H54 (cell line): ENCODE data around the gene C6orf47.

Source experiments
- DNase-seq: peaks from one replicate; pipeline ENCODE4 v3.0.0; 2011; ENCODE audit warnings: low spot score, mixed read lengths; ENCODE audit not compliant: insufficient read length
- FAIRE-seq: peaks from 3 replicates; lab custom pipeline; 2011; peaks lifted over from hg19 to GRCh38; lab: Jason Lieb, UNC
- POLR2A ChIP-seq: IDR thresholded peaks from 2 replicates; pipeline ENCODE4 v1.6.1; 2011; ENCODE audit warnings: low read depth, mild to moderate bottlenecking, low read length

C6orf47 gene

DNA sequence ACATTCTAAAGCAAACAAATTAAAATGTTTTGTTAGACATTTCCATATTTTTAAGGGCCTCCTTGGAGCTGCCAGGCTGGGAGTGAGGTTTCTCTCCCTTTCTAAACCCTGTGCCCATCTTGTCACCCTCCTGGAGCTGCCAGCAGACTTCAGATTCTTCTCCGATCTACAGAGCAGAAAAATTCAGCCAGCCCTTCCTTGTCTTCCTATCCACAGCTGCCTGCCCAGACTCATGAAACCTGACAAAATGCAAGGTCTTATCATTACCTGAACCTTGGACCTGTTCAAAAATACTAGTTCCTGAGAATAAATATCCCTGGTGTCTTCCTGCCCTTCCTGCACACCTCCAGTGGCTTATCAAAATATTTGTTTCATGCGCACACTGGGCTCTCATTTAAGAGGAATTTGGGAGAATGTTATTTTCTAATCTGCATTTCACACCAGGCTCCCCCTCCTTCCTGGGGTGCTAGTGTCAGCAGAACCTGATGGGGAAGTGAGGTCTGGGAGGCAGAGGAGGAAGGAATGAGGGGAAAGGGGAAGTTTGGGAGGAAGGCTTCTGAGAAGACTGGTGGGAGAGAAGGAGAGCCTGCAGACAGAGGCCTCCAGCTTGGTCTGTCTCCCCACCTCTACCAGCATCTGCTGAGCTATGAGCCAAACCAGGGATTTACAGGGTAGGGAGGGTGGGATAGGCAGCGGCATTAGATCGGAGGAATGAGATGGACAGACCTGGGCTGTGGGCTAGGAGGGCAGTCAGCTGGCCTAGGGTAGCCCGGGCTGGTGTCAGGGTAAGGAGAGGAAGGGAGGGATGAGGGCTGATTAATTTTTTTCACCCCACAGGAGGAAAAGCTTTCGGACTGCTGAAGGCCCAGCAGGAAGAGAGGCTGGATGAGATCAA lies 45.6 kb downstream of the C6orf47 start, which contains the start of gene AIF1:
Gene AIF1 (plus strand): TSS at position 551 of the 895 bp plus-strand sequence. CDS start 96 bp downstream, at position 647.
- no peak for TF ChIP-seq POLR2A
- FAIRE-seq, result no peak
- DNase-seq, result no peak

DNA sequence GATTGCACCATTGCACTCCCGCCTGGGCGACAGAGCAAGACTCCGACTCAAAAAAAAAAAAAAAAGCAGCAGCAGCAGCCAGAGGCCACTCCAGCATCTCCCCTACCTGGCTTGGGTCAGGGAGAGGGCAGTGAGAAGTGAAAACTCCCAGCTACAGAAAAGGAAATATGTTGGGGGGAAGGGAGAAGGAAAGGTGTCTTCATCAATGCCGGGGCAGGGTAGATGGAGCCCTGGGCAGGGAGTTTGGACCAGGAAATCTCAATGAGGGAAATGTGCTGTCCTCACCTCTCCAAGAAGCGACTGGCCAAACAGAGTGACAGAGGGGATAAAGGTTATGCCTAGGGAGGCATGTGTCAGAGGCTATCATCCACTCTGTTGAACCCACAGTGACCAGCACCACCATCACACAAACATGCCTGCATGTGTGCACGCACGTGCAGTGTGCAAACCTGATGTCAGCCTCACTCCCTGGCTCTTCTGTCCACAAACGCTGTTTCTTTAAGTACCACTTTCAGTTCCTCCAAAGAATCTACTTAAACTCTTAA lies 46.4 kb downstream of the C6orf47 start:
- DNase-seq (no peak), FAIRE-seq (no peak)
- TF ChIP-seq POLR2A, result no peak

DNA sequence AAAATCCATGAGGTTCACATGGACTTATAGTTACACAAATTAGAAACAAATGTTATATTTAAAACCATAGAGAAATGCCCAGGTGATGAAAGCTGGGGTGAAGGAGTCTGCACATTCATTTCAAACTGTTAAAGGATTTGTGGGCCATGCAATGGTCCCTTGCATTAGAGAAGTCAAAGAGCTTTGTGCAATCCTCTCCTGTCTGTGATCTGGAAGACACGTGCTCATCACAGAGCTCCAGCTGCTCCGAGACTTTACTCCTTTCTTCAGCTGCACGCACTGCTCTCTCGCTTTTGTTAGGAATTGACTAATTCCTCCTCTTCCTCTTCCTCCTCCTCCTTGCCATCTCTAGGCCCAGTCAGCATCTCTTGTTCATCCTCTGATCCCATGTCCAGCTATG lies 49.6 kb downstream of the C6orf47 start:
- no peak for TF ChIP-seq POLR2A
- no peak for FAIRE-seq

DNA sequence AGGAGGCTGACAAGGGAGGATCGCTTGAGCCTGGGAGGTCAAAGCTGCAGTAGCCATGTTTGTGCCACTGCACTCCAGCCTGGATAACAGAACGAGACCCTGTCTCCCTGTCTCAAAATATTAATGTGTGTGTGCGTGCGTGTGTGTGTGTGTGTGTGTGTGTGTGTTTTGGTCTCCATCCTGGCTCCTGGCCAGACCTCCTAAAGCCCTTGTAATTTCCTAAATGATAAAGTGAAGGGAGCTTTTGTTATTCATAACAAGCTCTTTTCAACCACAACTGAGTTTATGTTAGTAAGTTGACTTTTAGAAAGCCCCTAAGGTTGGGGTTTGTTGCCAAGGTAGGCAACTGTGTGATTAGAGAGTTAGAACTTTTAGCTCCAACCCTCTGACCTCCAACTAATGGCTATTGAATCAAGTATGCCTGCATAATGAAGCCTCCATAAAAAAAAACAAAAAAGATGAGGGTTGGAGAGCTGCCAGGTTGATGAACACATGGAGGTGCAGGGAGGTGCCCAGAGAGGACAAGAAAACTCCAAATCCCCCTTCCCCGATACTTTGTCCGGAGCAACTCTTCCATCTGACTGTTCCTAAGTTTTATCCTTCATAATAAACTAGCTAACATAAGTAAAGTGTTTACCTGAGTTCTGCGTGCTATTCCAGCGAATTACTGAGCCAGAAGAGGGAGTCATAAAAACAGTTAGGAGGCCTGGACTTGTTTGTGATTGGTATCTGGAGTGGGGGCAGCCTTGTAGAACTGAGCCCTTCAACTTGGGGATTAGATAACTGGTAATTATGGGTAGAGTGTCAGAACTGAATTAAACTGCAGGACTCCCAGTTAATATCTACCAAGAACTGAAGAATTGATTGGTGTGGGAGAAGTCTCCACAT lies 50.8 kb downstream of the C6orf47 start:
- FAIRE-seq, result no peak
- TF ChIP-seq POLR2A, result no peak
- no peak for DNase-seq

More for the DNA sequence above, 49.6 kb downstream of the C6orf47 start:
- DNase-seq, result no peak
